Subcutaneous abdominal adipose tissue (tissue), 5 donors: Measurements from ENCODE around the gene SAV1.

Experiments used
- H3K27ac ChIP-seq: one replicate; pipeline ENCODE4 v1.7.0; 2013; ENCODE audit warnings: low read depth, mild to moderate bottlenecking, inconsistent platforms, low read length, moderate library complexity
- H3K27me3 ChIP-seq, 5 donors: one replicate each; pipeline ENCODE4 v1.7.0; 2013; ENCODE audit warnings: low read length in 5 of 5, inconsistent platforms in 1 of 5; ENCODE audit not compliant: control insufficient read depth in 5 of 5, insufficient read depth in 4 of 5
- H3K36me3 ChIP-seq, 5 donors: one replicate each; pipeline ENCODE4 v1.7.0; 2013; ENCODE audit warnings: low read length in 5 of 5; ENCODE audit not compliant: control insufficient read depth in 5 of 5, insufficient read depth in 5 of 5
- H3K4me1 ChIP-seq, 5 donors: one replicate each; pipeline ENCODE4 v1.7.0; 2013; ENCODE audit warnings: low read length in 5 of 5, mild to moderate bottlenecking in 3 of 5, moderate library complexity in 1 of 5; ENCODE audit not compliant: control insufficient read depth in 5 of 5, insufficient read depth in 5 of 5
- H3K4me3 ChIP-seq, 5 donors: one replicate each; pipeline ENCODE4 v1.7.0; 2013; ENCODE audit warnings: low read length in 5 of 5, low read depth in 1 of 5
- H3K9ac ChIP-seq, 5 donors: one replicate each; pipeline ENCODE4 v1.7.0; 2013; ENCODE audit warnings: low read length in 5 of 5, mild to moderate bottlenecking in 4 of 5, moderate library complexity in 3 of 5
- H3K9me3 ChIP-seq, 5 donors: one replicate each; pipeline ENCODE4 v1.7.0; 2013; ENCODE audit warnings: low read length in 5 of 5; ENCODE audit not compliant: control insufficient read depth in 5 of 5
- donor health status: healthy.
- donor health status: healthy.
- donor health status: healthy.
- donor health status: healthy.
- donor health status: healthy.

SAV1 gene

DNA sequence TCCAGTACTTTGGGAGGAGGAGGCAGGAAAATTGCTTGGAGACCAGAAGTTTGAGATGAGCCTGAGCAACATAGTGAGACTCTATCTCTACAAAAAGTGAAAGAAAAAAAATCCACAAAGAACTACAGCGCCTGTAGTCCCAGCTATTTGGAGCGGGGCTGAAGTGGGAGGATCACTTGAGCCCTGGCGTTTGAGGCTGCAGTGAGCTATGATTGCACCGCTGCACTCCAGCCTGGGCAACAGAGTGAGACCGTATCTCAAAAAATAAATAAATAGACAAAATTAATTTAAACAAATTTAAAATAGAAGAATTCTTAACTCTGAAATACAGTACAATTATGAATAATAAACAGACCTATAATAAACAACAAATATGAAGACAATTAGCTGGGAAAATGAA is 67.3 kb downstream of the SAV1 start:
- Histone ChIP-seq H3K4me3 (no peak overlapping the region), H3K27me3 (no peaks in the 10 kb centered on the region), H3K9ac (no peak overlapping the region), H3K36me3 (no peaks in the 10 kb centered on the region), H3K4me1 (peaks cover 0 to 2% (median 0%) of the 10 kb centered on the region in 5 donors), H3K9me3 (no peaks in the 10 kb centered on the region), H3K27ac (no peak overlapping the region)

- H3K36me3 ChIP-seq, result no peaks in the 10 kb centered on the region
- no peak overlapping the region for H3K9ac ChIP-seq
- H3K9me3 ChIP-seq, result no peaks in the 10 kb centered on the region
- no peak overlapping the region for H3K27ac ChIP-seq
- H3K27me3 ChIP-seq, result no peaks in the 10 kb centered on the region
- no peaks in the 10 kb centered on the region for H3K4me1 ChIP-seq
- H3K4me3 ChIP-seq, result no peak overlapping the region
Measured at GRCh38 chr14:50599700-50600444, 68.2 kb downstream of the SAV1 start.

DNA sequence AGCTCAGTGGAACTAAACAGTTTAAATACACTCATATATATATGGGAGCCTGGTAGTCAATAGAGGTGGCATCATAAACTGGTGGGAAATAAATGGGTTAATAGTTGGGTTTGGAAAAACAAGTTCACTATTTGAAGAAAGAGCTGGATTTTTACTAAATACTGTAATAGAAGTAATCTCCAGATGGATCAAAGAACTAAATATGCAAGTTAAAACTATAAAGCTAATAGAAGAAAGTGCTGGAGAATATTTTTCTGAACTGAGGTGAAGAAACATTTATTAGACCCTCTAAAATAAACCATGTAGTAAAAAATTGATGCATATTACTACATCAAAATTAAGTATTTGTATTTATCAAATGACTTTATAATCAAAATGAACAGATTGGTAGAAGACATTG is 69.3 kb downstream of the SAV1 start:
- Histone ChIP-seq H3K4me3 (no peak overlapping the region), H3K27ac (no peak overlapping the region), H3K4me1 (no peaks in the 10 kb centered on the region), H3K27me3 (no peaks in the 10 kb centered on the region), H3K9me3 (no peaks in the 10 kb centered on the region), H3K36me3 (no peaks in the 10 kb centered on the region), H3K9ac (no peak overlapping the region)

DNA sequence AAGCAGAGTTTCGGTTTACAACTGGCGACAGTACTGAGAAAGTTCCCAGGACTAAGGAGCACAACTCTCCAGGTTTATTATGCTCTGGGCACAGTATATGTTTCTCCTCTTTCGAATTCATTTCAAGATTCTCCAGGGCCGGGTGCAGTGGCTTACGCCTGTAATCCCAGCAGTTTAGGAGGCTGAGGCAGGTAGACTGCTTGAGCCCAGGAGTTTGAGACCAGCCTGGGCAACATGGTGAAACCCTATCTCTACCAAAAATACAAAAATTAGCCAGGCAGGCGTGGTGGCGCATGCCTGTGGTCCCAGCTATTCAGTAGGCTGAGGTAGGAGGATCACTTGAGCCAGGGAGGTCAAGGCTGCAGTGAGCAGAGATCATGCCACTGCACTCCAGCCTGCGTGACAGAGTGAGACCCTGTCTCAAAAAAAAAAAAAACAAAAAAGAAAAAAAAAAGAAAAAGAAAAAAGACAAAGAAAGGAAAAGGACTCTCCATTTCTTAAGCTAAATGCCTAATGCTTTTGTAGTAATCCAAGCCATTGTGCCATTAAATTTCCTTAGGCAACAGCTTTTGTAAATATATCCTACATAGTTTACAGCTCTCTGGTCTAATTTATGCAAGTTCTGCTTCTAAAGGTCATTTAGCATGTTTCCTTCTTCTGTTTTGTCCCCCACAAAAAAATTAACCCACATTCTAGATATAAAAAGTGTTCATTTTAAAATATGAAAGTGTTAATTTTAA is 73.4 kb downstream of the SAV1 start:
- H3K9me3 ChIP-seq, result no peaks in the 10 kb centered on the region
- H3K4me3 ChIP-seq, result no peak overlapping the region
- peaks cover 0 to 4% (median 0%) of the 10 kb centered on the region in 5 donors for H3K4me1 ChIP-seq
- H3K27ac ChIP-seq, result no peak overlapping the region
- no peak overlapping the region for H3K9ac ChIP-seq
- no peaks in the 10 kb centered on the region for H3K27me3 ChIP-seq
- no peaks in the 10 kb centered on the region for H3K36me3 ChIP-seq

DNA sequence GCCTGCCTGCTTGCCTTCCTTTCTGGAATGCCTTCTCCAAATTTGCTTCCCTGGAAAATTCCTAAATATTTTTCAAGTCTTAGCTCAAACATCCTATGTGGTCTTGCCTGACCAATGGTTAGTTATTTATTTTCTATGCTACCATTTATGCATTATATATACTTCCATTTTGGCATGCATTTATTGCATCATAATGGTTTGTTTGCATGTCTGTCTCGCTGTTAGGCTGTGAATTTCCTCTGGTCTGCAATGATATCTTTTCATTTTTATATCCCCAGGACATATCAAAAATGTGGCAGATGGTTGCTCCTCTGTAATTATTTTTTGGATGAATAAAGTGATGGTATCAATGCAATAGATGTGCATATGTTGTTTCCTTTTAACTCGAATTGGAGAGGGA is 77.6 kb downstream of the SAV1 start:
- Histone ChIP-seq H3K36me3 (no peaks in the 10 kb centered on the region), H3K9ac (no peak overlapping the region), H3K4me1 (peaks cover 0 to 4% (median 0%) of the 10 kb centered on the region in 5 donors), H3K4me3 (no peak overlapping the region), H3K9me3 (no peaks in the 10 kb centered on the region), H3K27me3 (no peaks in the 10 kb centered on the region), H3K27ac (no peak overlapping the region)
